ENCODE results near the gene CMTM5.
"Not testable (repeated sequence)": the region's sequence is repeated elsewhere in the genome, so short reads cannot be mapped to it uniquely, and the experiment has no call there.

CMTM5 gene

GRCh38 chr14:23379366-23380196, 2.7 kb downstream of the CMTM5 start:
- no peak for DNase-seq

GRCh38 chr14:23380197-23380914, 3.5 kb downstream of the CMTM5 start:
- DNase-seq, result no peak

GRCh38 chr14:23380976-23381375, 4.1 kb downstream of the CMTM5 start:
- no peak for DNase-seq

- DNase-seq, result no peak
Observed at GRCh38 chr14:23381871-23382270, 5.0 kb downstream of the CMTM5 start.

GRCh38 chr14:23382276-23382675, 5.4 kb downstream of the CMTM5 start:
- DNase-seq, result no peak

GRCh38 chr14:23382731-23383440, 6.0 kb downstream of the CMTM5 start:
- DNase-seq, result no peak

GRCh38 chr14:23384364-23385080, 7.7 kb downstream of the CMTM5 start:
- DNase-seq, result no peak

- DNase-seq, result no peak
Observed at GRCh38 chr14:23385244-23385641, 8.4 kb downstream of the CMTM5 start.

GRCh38 chr14:23385642-23386265, 8.9 kb downstream of the CMTM5 start:
- no peak for DNase-seq

GRCh38 chr14:23386266-23386657, 9.4 kb downstream of the CMTM5 start:
- not testable (repeated sequence) for DNase-seq

- no peak for DNase-seq
Observed at GRCh38 chr14:23386999-23387398, 10.2 kb downstream of the CMTM5 start.

- no peak for DNase-seq
Observed at GRCh38 chr14:23387916-23388882, 11.4 kb downstream of the CMTM5 start.

- no peak for DNase-seq
Observed at GRCh38 chr14:23388996-23389395, 12.2 kb downstream of the CMTM5 start.

GRCh38 chr14:23389396-23389795, 12.6 kb downstream of the CMTM5 start:
- no peak for DNase-seq

- DNase-seq, result not testable (repeated sequence)
Observed at GRCh38 chr14:23389871-23390270, 13.0 kb downstream of the CMTM5 start.

GRCh38 chr14:23392613-23393012, 15.8 kb downstream of the CMTM5 start:
- no peak for DNase-seq

- DNase-seq, result no peak
Observed at GRCh38 chr14:23396126-23396525, 19.3 kb downstream of the CMTM5 start.

- DNase-seq, result no peak
Observed at GRCh38 chr14:23396781-23397407, 20.0 kb downstream of the CMTM5 start.

- DNase-seq, result no peak
Observed at GRCh38 chr14:23398348-23398747, 21.5 kb downstream of the CMTM5 start.

GRCh38 chr14:23399136-23399535, 22.3 kb downstream of the CMTM5 start:
- no peak for DNase-seq

- DNase-seq, result no peak
Observed at GRCh38 chr14:23399591-23399990, 22.7 kb downstream of the CMTM5 start.

All from right hindlimb (tissue), 1 donor.